Upper lobe of right lung (tissue), 1 donor: ENCODE data around the gene DNTT. TPM values are rescaled to one million over a fixed set of nuclear protein-coding genes. Genes with fewer than 3 reads are reported as not detected.

Experiments
- total RNA-seq: library from RNA; stranded (reverse); fragmentation: NEBNext Ultra II Directional; extraction: Animal tissue kit (Norgen Biotek cat#: 25700); gene quantifications from one replicate; pipeline ENCODE4 v1.2.1, GENCODE V29; 2021
- donor health status: DM: no; HTN: yes; CAD: no; lungs with severe emphysema.

Gene DNTT
- total RNA-seq, 1 donor from 2014 or later = not detected

Other genes starting within 250 kb of the DNTT start
- gene ZNF518A, start 174.1 kb upstream of the DNTT start, total RNA-seq = 17.9 TPM
- gene BLNK, start 32.9 kb upstream of the DNTT start, total RNA-seq = 8.8 TPM
- not detected for gene OPALIN, start 54.6 kb downstream of the DNTT start, total RNA-seq
- not detected for gene TLL2, start 209.5 kb downstream of the DNTT start, total RNA-seq